Epithelial cell of proximal tubule (primary cell): Measurements from ENCODE around the gene SAMD14. TPM values are rescaled to one million over a fixed set of nuclear protein-coding genes. Genes with fewer than 3 reads are reported as not detected.

Experiments
- DNase-seq: peaks from one replicate; pipeline ENCODE4 v3.0.0-alpha.2; 2011; ENCODE audit warnings: low read depth
- H3K4me3 ChIP-seq: 2 replicates; pipeline ENCODE4 v1.5.1; 2011; ENCODE audit warnings: low read depth, mild to moderate bottlenecking, low read length
- CTCF ChIP-seq: conservative IDR thresholded peaks from 2 replicates; pipeline ENCODE4 v1.5.1; 2012; ENCODE audit warnings: low read depth, mild to moderate bottlenecking, low read length
- total RNA-seq: library from RNA; depleted of rRNA; stranded (reverse); fragments of >200 nt; gene quantifications from 2 replicates; pipeline ENCODE4 v1.2.3, GENCODE V29; 2015

SAMD14 gene
- total RNA-seq, 1 donor from 2014 or later, result 11.5 TPM

DNA sequence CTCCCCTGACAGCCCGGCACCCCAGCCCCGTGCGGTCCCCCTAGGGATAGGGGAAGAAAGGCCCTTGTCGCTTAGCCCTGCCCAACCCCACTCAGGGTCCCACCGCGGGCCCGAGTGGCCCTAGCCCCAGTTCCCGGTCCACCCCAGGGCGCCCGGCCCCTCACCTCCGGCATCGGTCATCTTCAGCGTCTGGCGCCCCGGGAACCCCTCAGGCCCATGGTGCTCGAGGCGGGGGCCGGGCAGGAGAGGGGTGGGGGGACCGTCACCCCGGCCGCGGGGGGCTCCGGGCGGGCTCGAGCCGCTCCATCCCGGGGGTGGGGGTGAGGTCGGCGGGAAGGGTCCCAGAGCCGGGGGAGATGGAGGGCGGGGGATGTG lies 620 bp downstream of the SAMD14 start:
- H3K4me3 ChIP-seq, result peak overlapping the region; percentile 55
- DNase-seq, result no peak

DNA sequence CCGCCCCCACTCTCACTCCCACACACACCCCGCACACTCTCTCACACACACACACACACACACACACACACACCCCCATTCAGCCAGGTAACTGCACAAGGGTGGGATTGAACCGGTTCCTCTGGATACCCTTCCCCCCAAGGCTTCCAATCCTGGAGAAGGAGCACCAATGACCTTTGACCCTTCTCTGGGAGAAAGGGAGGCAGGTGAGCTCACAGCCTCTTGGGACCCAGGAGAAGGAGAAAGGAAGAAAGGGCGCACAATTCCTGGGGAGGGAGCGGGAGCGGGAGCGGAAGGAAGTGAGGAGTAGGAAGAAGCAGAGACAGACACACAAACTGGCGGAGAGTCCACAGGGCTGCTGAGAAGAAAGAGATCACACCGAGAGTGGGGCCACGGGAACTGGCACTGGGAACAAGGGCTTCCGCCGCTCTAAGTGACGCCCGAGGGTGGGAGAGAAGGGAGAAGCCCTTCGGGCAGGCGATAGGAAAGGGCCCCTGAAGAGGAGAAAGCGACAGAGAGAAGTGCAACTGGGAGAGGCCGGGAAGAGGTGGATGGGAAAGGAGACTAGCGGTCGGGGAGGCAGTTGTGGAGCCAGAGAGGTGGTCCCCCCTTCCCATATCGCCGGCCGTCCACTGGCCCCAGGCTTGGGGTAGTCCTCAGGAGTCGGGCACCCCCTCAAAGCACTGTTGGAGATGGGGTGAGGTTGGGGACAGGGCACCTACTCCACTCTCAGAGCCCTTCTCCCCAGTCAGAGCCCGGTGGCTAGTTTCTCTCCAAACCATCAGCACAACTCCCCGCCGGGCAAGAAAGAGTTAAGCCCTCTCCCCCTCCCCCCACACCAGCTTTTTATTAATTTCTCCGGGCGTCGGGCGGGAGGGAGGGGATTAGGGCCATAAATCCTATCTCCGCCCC lies 1.3 kb downstream of the SAMD14 start:
- no peak for DNase-seq
- no peak for TF ChIP-seq CTCF
- H3K4me3 ChIP-seq, result no peak overlapping the region

More for the DNA sequence above, 620 bp downstream of the SAMD14 start:
- TF ChIP-seq CTCF, result no peak

DNA sequence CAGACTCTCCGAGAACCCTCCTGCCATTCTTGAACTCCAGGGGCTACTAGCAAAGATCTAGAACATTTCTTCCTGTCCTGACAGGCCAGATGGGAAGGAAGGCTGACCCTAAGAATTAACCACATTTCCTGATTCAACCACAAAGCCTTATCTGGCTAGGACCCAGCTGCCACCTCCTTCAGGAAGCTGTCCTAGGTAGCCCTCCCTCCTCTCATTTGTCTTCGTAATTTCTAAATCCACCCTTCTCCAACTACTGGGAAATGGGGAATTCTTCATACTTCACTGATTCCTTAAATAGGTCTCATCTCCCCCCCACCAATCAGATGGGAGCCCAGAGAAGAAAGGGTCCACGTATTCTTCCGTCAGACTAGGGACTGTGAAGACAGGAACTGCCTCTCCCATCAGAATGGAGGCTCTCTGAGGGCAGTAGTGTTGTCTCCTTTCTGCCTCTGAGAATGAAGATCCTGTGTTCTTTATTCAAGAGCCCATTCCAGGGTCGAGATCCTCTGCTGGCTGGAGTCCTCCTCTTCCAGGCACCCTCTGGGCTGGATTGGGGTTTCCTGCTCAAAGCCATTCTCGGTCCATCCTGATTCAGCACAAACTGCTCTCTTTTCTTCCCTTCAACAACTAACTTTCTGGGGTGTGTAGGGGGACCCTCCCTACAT lies 2.1 kb downstream of the SAMD14 start:
- H3K4me3 ChIP-seq, result no peak overlapping the region
- TF ChIP-seq CTCF, result no peak
- no peak for DNase-seq

GRCh38 chr17:50125420-50125997 lies 4.5 kb downstream of the SAMD14 start:
- TF ChIP-seq CTCF, result no peak
- H3K4me3 ChIP-seq, result no peak overlapping the region
- DNase-seq, result no peak

- DNase-seq, result no peak
- no peak for TF ChIP-seq CTCF
These were observed 6.2 kb downstream of the SAMD14 start for GRCh38 chr17:50123649-50124349.

GRCh38 chr17:50122945-50123344 lies 7.0 kb downstream of the SAMD14 start:
- no peak overlapping the region for H3K4me3 ChIP-seq
- no peak for DNase-seq
- no peak for TF ChIP-seq CTCF

More at GRCh38 chr17:50123649-50124349, 6.2 kb downstream of the SAMD14 start:
- H3K4me3 ChIP-seq, result peak overlapping the region; percentile 44
